Stimulated activated CD8-positive, alpha-beta memory T cell treated with anti-CD3 and anti-CD28 coated beads, Interleukin-15, amount 100 ng/mL, for 4 hours (primary cell): ENCODE data around the gene ADAMTS10.
"Not testable (repeated sequence)": the region's sequence is repeated elsewhere in the genome, so short reads cannot be mapped to it uniquely, and the experiment has no call there.

ENCODE experiments used
- DNase-seq, 2 donors: peaks; one replicate each; pipeline ENCODE4 v3.0.0-alpha.2; 2020; ENCODE audit warnings: low read depth in 2 of 2

ADAMTS10 gene

GRCh38 chr19:8561075-8561764 is 49.3 kb downstream of the ADAMTS10 start:
- DNase-seq: no peak

- no peak for DNase-seq
Measured at GRCh38 chr19:8558325-8558724, 52.2 kb downstream of the ADAMTS10 start.

- DNase-seq: no peak
Measured at GRCh38 chr19:8557642-8558238, 52.8 kb downstream of the ADAMTS10 start.

GRCh38 chr19:8553729-8554128 is 56.8 kb downstream of the ADAMTS10 start:
- not testable (repeated sequence) for DNase-seq

GRCh38 chr19:8552810-8553209 is 57.7 kb downstream of the ADAMTS10 start:
- no peak for DNase-seq

GRCh38 chr19:8550070-8550469 is 60.4 kb downstream of the ADAMTS10 start:
- DNase-seq: no peak

GRCh38 chr19:8545743-8546142 is 64.8 kb downstream of the ADAMTS10 start:
- no peak for DNase-seq

- DNase-seq: no peak
Measured at GRCh38 chr19:8544168-8544567, 66.3 kb downstream of the ADAMTS10 start.

GRCh38 chr19:8539621-8540149 is 70.8 kb downstream of the ADAMTS10 start:
- DNase-seq: no peak

GRCh38 chr19:8537099-8537498 is 73.4 kb downstream of the ADAMTS10 start:
- DNase-seq: no peak

- no peak for DNase-seq
Measured at GRCh38 chr19:8536282-8536681, 74.2 kb downstream of the ADAMTS10 start.

- no peak for DNase-seq
Measured at GRCh38 chr19:8532225-8532624, 78.3 kb downstream of the ADAMTS10 start.

GRCh38 chr19:8531470-8531869 is 79.0 kb downstream of the ADAMTS10 start:
- DNase-seq: no peak
